Panc1 (cell line): ENCODE results near the gene GRHL1. TPM values are rescaled to one million over a fixed set of nuclear protein-coding genes. Genes with fewer than 3 reads are reported as not detected.

ENCODE experiments used
- ATAC-seq: fragments of 200-7000 bp; cut with Tn5 transposase; 2 replicates; pipeline ENCODE4 v1.9.1; 2020; ENCODE audit warnings: mild to moderate bottlenecking, moderate library complexity
- BruUV-seq: library from RNA; stranded (reverse); fragments of 400-500 nt; replicated peaks from 2 replicates; lab custom pipeline; 2021; lab: Mats Ljungman, UMichigan
- CTCF ChIA-PET: fragments of 300-600 bp; sonication (Branson Sonifier 250); formaldehyde crosslinking; loops from one replicate; lab custom pipeline; 2022; ENCODE audit warnings: antibody characterized with exemption; lab: Charles Lee
- POLR2A ChIA-PET: fragments of 300-600 bp; sonication (Branson Sonifier 250); formaldehyde crosslinking; loops from one replicate; lab custom pipeline; 2022; ENCODE audit warnings: antibody characterized with exemption; lab: Charles Lee
- DNase-seq: peaks from one replicate; pipeline ENCODE4 v3.0.0-alpha.2; 2010; ENCODE audit warnings: low read depth, low spot score
- H3K27ac ChIP-seq: 2 replicates; pipeline ENCODE4 v1.5.1; 2011; ENCODE audit warnings: mild to moderate bottlenecking, low read length, inconsistent platforms
- H3K27me3 ChIP-seq: fragments of 200-500 bp; sonication (Bioruptor generic); 2 replicates; pipeline ENCODE4 v1.6.0; 2014; ENCODE audit warnings: low read length, inconsistent platforms; ENCODE audit not compliant: control insufficient read depth, insufficient read depth
- H3K36me3 ChIP-seq: fragments of 200-500 bp; sonication (Bioruptor generic); 2 replicates; pipeline ENCODE4 v1.5.1; 2014; ENCODE audit warnings: inconsistent platforms, mild to moderate bottlenecking, low read length, moderate library complexity; ENCODE audit not compliant: control insufficient read depth, insufficient read depth
- H3K4me1 ChIP-seq: 2 replicates; pipeline ENCODE4 v1.5.1; 2011; ENCODE audit warnings: inconsistent platforms, mild to moderate bottlenecking, low read length, moderate library complexity; ENCODE audit not compliant: control insufficient read depth, insufficient read depth
- H3K4me3 ChIP-seq, 2 experiments: 2 replicates each; pipeline ENCODE4 v1.5.1; 2011 to 2012; ENCODE audit warnings: low read depth in 2 of 2, low read length in 2 of 2, mild to moderate bottlenecking in 2 of 2, inconsistent platforms in 1 of 2, moderate library complexity in 1 of 2
- H3K9me3 ChIP-seq: fragments of 200-500 bp; sonication (Bioruptor generic); 2 replicates; pipeline ENCODE4 v1.5.1; 2014; ENCODE audit warnings: low read depth, mild to moderate bottlenecking, inconsistent platforms, low read length, moderate library complexity; ENCODE audit not compliant: control insufficient read depth, insufficient read depth
- CTCF ChIP-seq: fragments of 450-650 bp; IDR thresholded peaks from 2 replicates; pipeline ENCODE4 v1.5.1; 2017; ENCODE audit warnings: mild to moderate bottlenecking
- POLR2AphosphoS5 ChIP-seq: IDR thresholded peaks from 2 replicates; pipeline ENCODE4 v1.6.1; 2012; ENCODE audit warnings: mild to moderate bottlenecking, low read depth, low read length, moderate library complexity
- REST ChIP-seq, 2 experiments: IDR thresholded peaks; 2 replicates each; pipeline ENCODE4 v1.6.1; 2011 to 2012; ENCODE audit warnings: low read depth in 2 of 2, control low read depth in 1 of 2, low read length in 1 of 2, mild to moderate bottlenecking in 1 of 2, moderate library complexity in 1 of 2; ENCODE audit not compliant: insufficient read depth in 1 of 2
- SIN3A ChIP-seq: IDR thresholded peaks from 2 replicates; pipeline ENCODE4 v1.6.1; 2012; ENCODE audit warnings: low read depth, mild to moderate bottlenecking, low read length, moderate library complexity, borderline replicate concordance; ENCODE audit not compliant: insufficient read depth
- TCF7L2 ChIP-seq: IDR thresholded peaks from 2 replicates; pipeline ENCODE4 v1.6.1; 2011; ENCODE audit warnings: mild to moderate bottlenecking, low read depth, low read length, inconsistent platforms
- in situ Hi-C: cut with HindIII; loops from 2 replicates; pipeline ENCODE4 v1.10.0; 2016; ENCODE audit warnings: low sequenced_read_pairs, low pct_unique_long_range_greater_than_20kb
- intact Hi-C: fragments of 100-400 bp; cut with micrococcal nuclease; formaldehyde crosslinking; loops from one replicate; pipeline ENCODE4 v1.10.0; 2022; ENCODE audit not compliant: unreplicated experiment
- total RNA-seq: library from RNA; stranded (reverse); gene quantifications from one replicate; pipeline ENCODE4 v1.2.1, GENCODE V29; 2021; ENCODE audit not compliant: unreplicated experiment

Gene GRHL1
- total RNA-seq, 1 experiment from 2014 or later, result 4.7 TPM

GRCh38 chr2:9985531-9986328, 34.2 kb downstream of the GRHL1 start:
- H3K27me3 ChIP-seq, result no peaks in the 10 kb centered on the region
- intact Hi-C loops (no loop called here), in situ Hi-C loops (no loop called here)
- no peak overlapping the region for H3K27ac ChIP-seq
- DNase-seq, result no peak
- no peaks in the 10 kb centered on the region for H3K4me1 ChIP-seq
- ChIA-PET POLR2A (interaction anchor here (0.7 kb wide), 1 partner anchor 13 kb away, joined by 8 read pairs; no protein-coding TSS in a partner anchor), CTCF (interaction anchor here (0.6 to 2.3 kb wide), 6 partner anchors 8 to 172 kb away, joined by 4 to 11 read pairs (median 5); no protein-coding TSS in a partner anchor)
- H3K36me3 ChIP-seq, result no peaks in the 10 kb centered on the region
- BruUV-seq, result no TSS peak
- H3K9me3 ChIP-seq, result no peaks in the 10 kb centered on the region
- no peak for TF ChIP-seq POLR2AphosphoS5
- no peak for TF ChIP-seq CTCF
- no peak for TF ChIP-seq REST (IDR thresholded peaks at IDR 0.05; ENCODE audit: insufficient read depth in 1 of 2, low read depth in 2 of 2, low read length in 1 of 2)
- no peak for TF ChIP-seq TCF7L2
- TF ChIP-seq SIN3A, result no peak
- H3K4me3 ChIP-seq, result no peak overlapping the region
- ATAC-seq, result no peak

- no peak overlapping the region for H3K4me3 ChIP-seq
- ATAC-seq (no peak), DNase-seq (no peak)
- H3K4me1 ChIP-seq, result no peaks in the 10 kb centered on the region
- no peak for TF ChIP-seq SIN3A
- no peak for TF ChIP-seq TCF7L2
- TF ChIP-seq POLR2AphosphoS5, result no peak
- TF ChIP-seq CTCF, result no peak
- no peak for TF ChIP-seq REST (IDR thresholded peaks at IDR 0.05; ENCODE audit: insufficient read depth in 1 of 2, low read depth in 2 of 2, low read length in 1 of 2)
- in situ Hi-C loops (no loop called here), intact Hi-C loops (no loop called here)
- no peaks in the 10 kb centered on the region for H3K9me3 ChIP-seq
- ChIA-PET POLR2A (no interaction called here), CTCF (no interaction called here)
- H3K36me3 ChIP-seq, result no peaks in the 10 kb centered on the region
- no TSS peak for BruUV-seq
- H3K27ac ChIP-seq, result no peak overlapping the region
- no peaks in the 10 kb centered on the region for H3K27me3 ChIP-seq
These were observed 36.8 kb downstream of the GRHL1 start for GRCh38 chr2:9988320-9988719.
